Measurements from ENCODE around the gene SLFN12.
A peak's percentile ranks its signal among the peaks of the same experiment; 100 is the strongest.
"Not testable (repeated sequence)": the region's sequence is repeated elsewhere in the genome, so short reads cannot be mapped to it uniquely, and the experiment has no call there.

The SLFN12 gene

DNA sequence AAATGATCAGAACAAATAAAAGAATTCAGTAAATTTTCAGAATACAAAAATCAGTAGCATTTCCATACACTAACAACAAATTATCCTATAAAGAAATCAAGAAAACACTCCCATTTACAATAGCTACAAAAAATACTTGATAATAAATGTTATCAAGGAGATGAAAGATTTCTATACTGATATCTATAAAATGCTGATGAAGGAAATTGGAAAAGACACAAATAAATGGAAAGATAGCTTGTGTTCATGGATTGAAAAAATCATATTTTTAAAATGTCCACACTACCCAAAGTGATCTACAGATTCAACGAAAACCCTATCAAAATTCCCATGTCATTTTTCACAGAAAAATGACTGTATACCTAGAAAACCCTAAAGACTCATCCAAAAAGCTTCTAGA, 18.1 kb downstream of the SLFN12 start:
- DNase-seq, result no peak
- H3K9me3 ChIP-seq (ENCODE audit: insufficient read depth, low read length, severe bottlenecking), result no peaks in the 10 kb centered on the region
- TF ChIP-seq, protein P1, sequence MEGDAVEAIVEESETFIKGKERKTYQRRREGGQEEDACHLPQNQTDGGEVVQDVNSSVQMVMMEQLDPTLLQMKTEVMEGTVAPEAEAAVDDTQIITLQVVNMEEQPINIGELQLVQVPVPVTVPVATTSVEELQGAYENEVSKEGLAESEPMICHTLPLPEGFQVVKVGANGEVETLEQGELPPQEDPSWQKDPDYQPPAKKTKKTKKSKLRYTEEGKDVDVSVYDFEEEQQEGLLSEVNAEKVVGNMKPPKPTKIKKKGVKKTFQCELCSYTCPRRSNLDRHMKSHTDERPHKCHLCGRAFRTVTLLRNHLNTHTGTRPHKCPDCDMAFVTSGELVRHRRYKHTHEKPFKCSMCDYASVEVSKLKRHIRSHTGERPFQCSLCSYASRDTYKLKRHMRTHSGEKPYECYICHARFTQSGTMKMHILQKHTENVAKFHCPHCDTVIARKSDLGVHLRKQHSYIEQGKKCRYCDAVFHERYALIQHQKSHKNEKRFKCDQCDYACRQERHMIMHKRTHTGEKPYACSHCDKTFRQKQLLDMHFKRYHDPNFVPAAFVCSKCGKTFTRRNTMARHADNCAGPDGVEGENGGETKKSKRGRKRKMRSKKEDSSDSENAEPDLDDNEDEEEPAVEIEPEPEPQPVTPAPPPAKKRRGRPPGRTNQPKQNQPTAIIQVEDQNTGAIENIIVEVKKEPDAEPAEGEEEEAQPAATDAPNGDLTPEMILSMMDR (IDR thresholded peaks at IDR 0.05; ENCODE audit: borderline replicate concordance, extremely low read depth, low read length, poor library complexity, severe bottlenecking), result no peak
- TF ChIP-seq EZH2 (IDR thresholded peaks at IDR 0.05; ENCODE audit: borderline replicate concordance, low read depth, low read length, severe bottlenecking), result no peak
- H3K36me3 ChIP-seq (ENCODE audit: insufficient read depth, low read length), result peaks cover 35% of the 10 kb centered on the region
- no peak overlapping the region for H3K9ac ChIP-seq (ENCODE audit: low read depth, low read length)
- no peak overlapping the region for H3K4me2 ChIP-seq (ENCODE audit: insufficient read depth, low read length)
- no peak for ATAC-seq (ENCODE audit: insufficient read depth, low read depth)
- no peaks in the 10 kb centered on the region for H3K79me2 ChIP-seq (ENCODE audit: insufficient read depth, low read length)
- H3K4me1 ChIP-seq (ENCODE audit: insufficient read depth, low read length), result no peaks in the 10 kb centered on the region
- H3K27ac ChIP-seq (ENCODE audit: low read length), result no peak overlapping the region
- H4K20me1 ChIP-seq (ENCODE audit: insufficient read depth, low read length), result no peaks in the 10 kb centered on the region
- no peaks in the 10 kb centered on the region for H3K27me3 ChIP-seq (ENCODE audit: insufficient read depth, low read length, poor library complexity)
- no peak overlapping the region for H3K4me3 ChIP-seq (ENCODE audit: low read depth in 1 of 2, low read length in 2 of 2)
- H2AFZ ChIP-seq (ENCODE audit: low read depth, low read length), result no peak overlapping the region

DNA sequence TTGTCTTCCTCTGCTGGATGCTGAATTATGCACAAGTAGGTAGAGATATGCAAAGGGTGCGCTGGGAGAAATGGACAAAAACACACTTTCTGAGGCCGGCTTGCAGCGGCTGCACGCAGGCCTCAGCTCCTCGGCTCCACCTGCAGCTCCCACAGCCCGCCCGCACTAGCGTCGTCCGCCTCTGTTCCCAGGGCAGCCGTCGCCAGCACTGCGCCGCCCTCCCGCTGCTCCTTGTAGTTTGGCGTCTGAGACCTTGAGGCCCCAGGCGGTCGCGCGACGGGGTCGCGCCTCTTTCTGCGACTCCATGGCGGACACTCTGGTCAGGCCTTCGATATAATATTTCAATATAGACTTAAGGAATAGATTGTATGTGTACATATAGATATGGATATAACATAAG, 24.8 kb downstream of the SLFN12 start:
- Histone ChIP-seq H3K4me2 (ENCODE audit: insufficient read depth, low read length) (no peak overlapping the region), H4K20me1 (ENCODE audit: insufficient read depth, low read length) (no peaks in the 10 kb centered on the region), H3K27me3 (ENCODE audit: insufficient read depth, low read length, poor library complexity) (no peaks in the 10 kb centered on the region), H3K27ac (ENCODE audit: low read length) (no peak overlapping the region), H3K4me1 (ENCODE audit: insufficient read depth, low read length) (peaks cover 11% of the 10 kb centered on the region; the same call in 1 of the 2 replicates), H3K36me3 (ENCODE audit: insufficient read depth, low read length) (peaks cover 28% of the 10 kb centered on the region), H3K79me2 (ENCODE audit: insufficient read depth, low read length) (no peaks in the 10 kb centered on the region), H2AFZ (ENCODE audit: low read depth, low read length) (no peak overlapping the region), H3K4me3 (ENCODE audit: low read depth in 1 of 2, low read length in 2 of 2) (no peak overlapping the region), H3K9me3 (ENCODE audit: insufficient read depth, low read length, severe bottlenecking) (no peaks in the 10 kb centered on the region), H3K9ac (ENCODE audit: low read depth, low read length) (no peak overlapping the region)
- DNase-seq (no peak), ATAC-seq (ENCODE audit: insufficient read depth, low read depth) (no peak)
- no peak for TF ChIP-seq EZH2 (IDR thresholded peaks at IDR 0.05; ENCODE audit: borderline replicate concordance, low read depth, low read length, severe bottlenecking)
- TF ChIP-seq, protein P1 (IDR thresholded peaks at IDR 0.05; ENCODE audit: borderline replicate concordance, extremely low read depth, low read length, poor library complexity, severe bottlenecking), result no peak

DNA sequence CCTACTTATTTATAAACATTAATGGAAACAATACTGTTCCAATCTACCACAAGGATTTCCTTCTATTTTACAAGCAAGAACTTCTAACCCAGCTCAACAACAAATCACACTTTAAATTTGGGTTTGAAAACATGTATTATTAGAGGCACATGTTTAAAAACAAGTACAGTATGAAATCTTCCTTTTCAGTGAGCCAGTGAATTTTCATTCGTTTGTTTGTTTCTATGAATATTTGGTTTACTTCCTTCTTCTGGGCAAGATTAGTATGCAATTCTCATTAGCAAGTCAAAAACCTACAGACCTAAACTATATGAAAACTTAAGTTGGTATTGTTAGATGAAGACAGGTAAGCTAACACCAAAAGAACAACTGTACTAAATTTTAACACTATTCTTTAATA, 25.7 kb downstream of the SLFN12 start:
- ATAC-seq (ENCODE audit: insufficient read depth, low read depth) (no peak), DNase-seq (no peak)
- TF ChIP-seq, protein P1 (IDR thresholded peaks at IDR 0.05; ENCODE audit: borderline replicate concordance, extremely low read depth, low read length, poor library complexity, severe bottlenecking), result no peak
- TF ChIP-seq EZH2 (IDR thresholded peaks at IDR 0.05; ENCODE audit: borderline replicate concordance, low read depth, low read length, severe bottlenecking), result no peak
- Histone ChIP-seq H3K4me1 (ENCODE audit: insufficient read depth, low read length) (peaks cover 11% of the 10 kb centered on the region; the same call in 1 of the 2 replicates), H3K9ac (ENCODE audit: low read depth, low read length) (no peak overlapping the region), H3K79me2 (ENCODE audit: insufficient read depth, low read length) (no peaks in the 10 kb centered on the region), H3K4me2 (ENCODE audit: insufficient read depth, low read length) (no peak overlapping the region), H3K9me3 (ENCODE audit: insufficient read depth, low read length, severe bottlenecking) (no peaks in the 10 kb centered on the region), H3K27ac (ENCODE audit: low read length) (no peak overlapping the region), H2AFZ (ENCODE audit: low read depth, low read length) (no peak overlapping the region), H4K20me1 (ENCODE audit: insufficient read depth, low read length) (no peaks in the 10 kb centered on the region), H3K27me3 (ENCODE audit: insufficient read depth, low read length, poor library complexity) (no peaks in the 10 kb centered on the region), H3K36me3 (ENCODE audit: insufficient read depth, low read length) (peaks cover 21% of the 10 kb centered on the region), H3K4me3 (ENCODE audit: low read depth in 1 of 2, low read length in 2 of 2) (no peak overlapping the region)

DNA sequence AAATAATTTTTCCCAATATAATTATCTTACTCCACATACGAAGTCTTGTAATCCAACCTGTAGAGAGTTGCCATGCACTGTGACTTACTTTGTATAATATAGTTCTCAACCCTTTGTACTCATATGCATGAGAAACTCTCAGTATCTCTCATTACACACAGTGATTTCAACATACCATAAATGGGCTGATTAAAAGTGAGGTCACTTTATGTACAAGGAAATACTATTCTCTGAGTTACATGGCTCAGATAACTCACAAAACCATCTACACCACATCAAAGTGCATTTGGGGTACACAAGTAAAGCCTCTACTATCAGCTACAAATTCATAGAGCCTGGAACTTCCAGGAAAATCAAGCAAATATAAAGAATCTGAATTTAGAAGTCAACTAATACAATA, 27.9 kb downstream of the SLFN12 start:
- Histone ChIP-seq H4K20me1 (ENCODE audit: insufficient read depth, low read length) (no peaks in the 10 kb centered on the region), H2AFZ (ENCODE audit: low read depth, low read length) (no peak overlapping the region), H3K36me3 (ENCODE audit: insufficient read depth, low read length) (0 out of 2 replicates have a peak, but pooled peaks cover 3% of the 10 kb centered on the region), H3K4me1 (ENCODE audit: insufficient read depth, low read length) (peaks cover 11% of the 10 kb centered on the region; the same call in 1 of the 2 replicates), H3K79me2 (ENCODE audit: insufficient read depth, low read length) (no peaks in the 10 kb centered on the region), H3K9ac (ENCODE audit: low read depth, low read length) (no peak overlapping the region), H3K27ac (ENCODE audit: low read length) (no peak overlapping the region), H3K4me2 (ENCODE audit: insufficient read depth, low read length) (no peak overlapping the region), H3K9me3 (ENCODE audit: insufficient read depth, low read length, severe bottlenecking) (no peaks in the 10 kb centered on the region), H3K27me3 (ENCODE audit: insufficient read depth, low read length, poor library complexity) (no peaks in the 10 kb centered on the region), H3K4me3 (ENCODE audit: low read depth in 1 of 2, low read length in 2 of 2) (no peak overlapping the region)
- ATAC-seq (ENCODE audit: insufficient read depth, low read depth) (peak; percentile 97), DNase-seq (no peak)
- TF ChIP-seq, protein P1 (IDR thresholded peaks at IDR 0.05; ENCODE audit: borderline replicate concordance, extremely low read depth, low read length, poor library complexity, severe bottlenecking), result no peak
- TF ChIP-seq EZH2 (IDR thresholded peaks at IDR 0.05; ENCODE audit: borderline replicate concordance, low read depth, low read length, severe bottlenecking), result no peak

DNA sequence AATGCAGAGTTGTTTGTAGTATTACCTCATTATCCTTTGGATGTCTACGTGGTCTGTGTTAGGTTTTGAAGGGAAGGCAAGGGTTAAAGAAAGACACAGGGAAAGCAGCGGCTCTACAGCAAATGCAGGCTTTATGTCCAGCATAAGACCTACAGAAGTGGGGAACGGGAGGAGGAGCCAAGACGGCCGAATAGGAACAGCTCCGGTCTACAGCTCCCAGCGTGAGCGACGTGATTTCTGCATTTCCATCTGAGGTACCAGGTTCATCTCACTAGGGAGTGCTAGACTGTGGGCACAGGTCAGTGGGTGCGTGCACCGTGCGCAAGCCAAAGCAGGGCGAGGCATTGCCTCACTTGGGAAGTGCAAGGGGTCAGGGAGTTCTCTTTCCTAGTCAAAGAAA, 38.5 kb downstream of the SLFN12 start:
- DNase-seq; H3K4me2 ChIP-seq (ENCODE audit: insufficient read depth, low read length); H4K20me1 ChIP-seq (ENCODE audit: insufficient read depth, low read length); ATAC-seq (ENCODE audit: insufficient read depth, low read depth); H3K36me3 ChIP-seq (ENCODE audit: insufficient read depth, low read length); H3K27ac ChIP-seq (ENCODE audit: low read length); H3K27me3 ChIP-seq (ENCODE audit: insufficient read depth, low read length, poor library complexity); H3K9ac ChIP-seq (ENCODE audit: low read depth, low read length); H3K79me2 ChIP-seq (ENCODE audit: insufficient read depth, low read length); H3K9me3 ChIP-seq (ENCODE audit: insufficient read depth, low read length, severe bottlenecking); H2AFZ ChIP-seq (ENCODE audit: low read depth, low read length); H3K4me3 ChIP-seq (ENCODE audit: low read depth in 1 of 2, low read length in 2 of 2); H3K4me1 ChIP-seq (ENCODE audit: insufficient read depth, low read length): not testable (repeated sequence)

All from DND-41 (cell line).